T-cell (primary cell): Measurements from ENCODE around the gene ABCA6. TPM values are rescaled to one million over a fixed set of nuclear protein-coding genes. Genes with fewer than 3 reads are reported as not detected.

ENCODE experiments used
- ATAC-seq, 4 experiments: fragments of 200-7000 bp in 3 of 4; fragments of 150-1000 bp in 1 of 4; cut with Tn5 transposase; replicated peaks in 1 of 4; 1 replicate in 3 of 4; 2 replicates in 1 of 4; pipeline ENCODE4 v1.10.0; 2021; ENCODE audit warnings: moderate library complexity in 3 of 4, mild to moderate bottlenecking in 2 of 4, moderate number of reproducible peaks in 1 of 4
- CTCF ChIA-PET, 2 donors: fragments of 300-600 bp; sonication (Branson Sonifier 250); formaldehyde crosslinking; loops; one replicate each; lab custom pipeline; 2022; ENCODE audit warnings: antibody characterized with exemption in 2 of 2; lab: Charles Lee
- POLR2A ChIA-PET, 2 donors: fragments of 300-600 bp; sonication (Branson Sonifier 250); formaldehyde crosslinking; loops; one replicate each; lab custom pipeline; 2022; ENCODE audit warnings: antibody characterized with exemption in 2 of 2; lab: Charles Lee
- DNase-seq, 35 experiments: peaks; one replicate each; pipeline versions ENCODE4 v3.0.0 to v3.0.0-alpha.2; 2013 to 2023
- H3K27ac ChIP-seq: one replicate; pipeline ENCODE4 v1.5.1; 2013; ENCODE audit warnings: low read length
- H3K27me3 ChIP-seq, 2 experiments: replicated peaks in 1 of 2; 1 replicate in 1 of 2; 2 replicates in 1 of 2; pipeline versions ENCODE4 v1.6.1 to v1.7.0; 2013; ENCODE audit warnings: low read length in 1 of 2, mixed read lengths in 1 of 2; ENCODE audit not compliant: control insufficient read depth in 2 of 2, insufficient read depth in 2 of 2; ENCODE audit errors: extremely low read depth in 1 of 2
- H3K36me3 ChIP-seq, 2 donors: 1 replicate in 1 of 2; 2 replicates in 1 of 2; pipeline versions ENCODE4 v1.6.1 to v1.7.0; 2013; ENCODE audit warnings: low read length in 1 of 2; ENCODE audit not compliant: control insufficient read depth in 2 of 2, insufficient read depth in 1 of 2; ENCODE audit errors: extremely low read depth in 1 of 2
- H3K4me1 ChIP-seq, 2 experiments: 1 replicate in 1 of 2; 2 replicates in 1 of 2; pipeline versions ENCODE4 v1.6.1 to v1.7.0; 2013; ENCODE audit warnings: low read length in 2 of 2, mixed read lengths in 1 of 2; ENCODE audit not compliant: insufficient read depth in 2 of 2, control insufficient read depth in 1 of 2; ENCODE audit errors: extremely low read depth in 1 of 2
- H3K4me3 ChIP-seq, 2 donors: 1 replicate in 1 of 2; 2 replicates in 1 of 2; pipeline versions ENCODE4 v1.5.1 to v1.7.0; 2013; ENCODE audit warnings: mild to moderate bottlenecking in 2 of 2, low read length in 1 of 2, moderate library complexity in 1 of 2; ENCODE audit not compliant: control insufficient read depth in 1 of 2; ENCODE audit errors: extremely low read depth in 1 of 2
- H3K9me3 ChIP-seq: 2 replicates; pipeline ENCODE4 v1.7.0; 2013
- H3K27ac Mint-ChIP-seq, 2 donors: one replicate each; pipeline ENCODE4 v1.8.0; 2020 to 2021; ENCODE audit warnings: mild to moderate bottlenecking in 2 of 2, mixed read lengths in 2 of 2
- H3K27me3 Mint-ChIP-seq, 2 donors: one replicate each; pipeline ENCODE4 v1.8.0; 2021 to 2022; ENCODE audit warnings: mixed read lengths in 2 of 2
- H3K36me3 Mint-ChIP-seq: one replicate; pipeline ENCODE4 v1.8.0; 2021; ENCODE audit warnings: mixed read lengths
- H3K4me1 Mint-ChIP-seq, 3 donors: one replicate each; pipeline ENCODE4 v1.8.0; 2020 to 2022; ENCODE audit warnings: mixed read lengths in 3 of 3, mild to moderate bottlenecking in 1 of 3
- H3K4me3 Mint-ChIP-seq, 3 donors: one replicate each; pipeline ENCODE4 v1.8.0; 2020 to 2022; ENCODE audit warnings: mild to moderate bottlenecking in 3 of 3, mixed read lengths in 3 of 3, moderate library complexity in 3 of 3
- H3K9me3 Mint-ChIP-seq, 3 donors: one replicate each; pipeline ENCODE4 v1.8.0; 2020 to 2022; ENCODE audit warnings: mixed read lengths in 3 of 3
- WGBS: methylation state at CpG from one replicate; pipeline ENCODE4 v1.1.5; 2013; ENCODE audit warnings: missing lambda C conversion rate; ENCODE audit not compliant: insufficient coverage; 5-methylcytosine and 5-hydroxymethylcytosine counted together
- total RNA-seq, 35 experiments: library from RNA in 6 of 35; stranded (reverse) in 6 of 35; fragments of 120-200 nt in 1 of 35; gene quantifications; one replicate each; pipeline versions ENCODE4 v1.2.1 to v1.2.4 and lab custom pipeline; 2013 to 2026

The ABCA6 gene
- total RNA-seq, 5 donors from 2014 or later (not counting 1 experiment from before 2014, with no cell fraction given) = 0.25 to 1.2 (median 0.79) TPM

GRCh38 chr17:69057280-69057679 is 84.4 kb downstream of the ABCA6 start:
- POLR2A ChIA-PET = no interaction called here
- CTCF ChIA-PET = no interaction called here

GRCh38 chr17:69056179-69056823 is 85.4 kb downstream of the ABCA6 start:
- Histone ChIP-seq H3K36me3 (no peaks in the 10 kb centered on the region), H3K4me3 (no peak overlapping the region), H3K4me1 (no peaks in the 10 kb centered on the region), H3K9me3 (peaks cover 3% of the 10 kb centered on the region), H3K27me3 (no peaks in the 10 kb centered on the region), H3K27ac (no peak overlapping the region)
- Mint-ChIP-seq H3K4me3 (no peak overlapping the region), H3K9me3 (peaks cover 15 to 33% (median 17%) of the 10 kb centered on the region in 3 donors), H3K27me3 (peaks cover 0 to 7% of the 10 kb centered on the region in 2 donors), H3K4me1 (no peaks in the 10 kb centered on the region), H3K36me3 (no peaks in the 10 kb centered on the region), H3K27ac (no peak overlapping the region)
- no peak for DNase-seq
- no peak for ATAC-seq
- no CpG with 5 or more reads among the region's 3 CpGs for whole genome bisulfite sequencing
- ChIA-PET CTCF (interaction anchor here in 1 of 2 donors (0.7 kb wide), 1 partner anchor 30 kb away, joined by 3 read pairs; no protein-coding TSS in a partner anchor), POLR2A (no interaction called here)

More at GRCh38 chr17:69057280-69057679, 84.4 kb downstream of the ABCA6 start:
- H3K9me3 Mint-ChIP-seq = peaks cover 15 to 33% (median 17%) of the 10 kb centered on the region in 3 donors
- H3K4me3 ChIP-seq = no peak overlapping the region
- no peak overlapping the region for H3K27ac ChIP-seq
- H3K27ac Mint-ChIP-seq = no peak overlapping the region
- H3K36me3 ChIP-seq = no peaks in the 10 kb centered on the region
- no peaks in the 10 kb centered on the region for H3K27me3 ChIP-seq
- WGBS = no CpG with 5 or more reads among the region's 1 CpG
- H3K27me3 Mint-ChIP-seq = peaks cover 0 to 3% of the 10 kb centered on the region in 2 donors
- no peaks in the 10 kb centered on the region for H3K4me1 ChIP-seq
- DNase-seq (no peak), ATAC-seq (no peak)
- H3K36me3 Mint-ChIP-seq = no peaks in the 10 kb centered on the region
- H3K4me3 Mint-ChIP-seq = no peak overlapping the region
- no peaks in the 10 kb centered on the region for H3K4me1 Mint-ChIP-seq
- peaks cover 3% of the 10 kb centered on the region for H3K9me3 ChIP-seq

- no peak overlapping the region for H3K27ac Mint-ChIP-seq
- H3K36me3 Mint-ChIP-seq = no peaks in the 10 kb centered on the region
- ChIA-PET POLR2A (no interaction called here), CTCF (interaction anchor here in 1 of 2 donors (0.7 kb wide), 1 partner anchor 29 kb away, joined by 3 read pairs; no protein-coding TSS in a partner anchor)
- Histone ChIP-seq H3K36me3 (no peaks in the 10 kb centered on the region), H3K27ac (no peak overlapping the region), H3K9me3 (peaks cover 3% of the 10 kb centered on the region), H3K27me3 (no peaks in the 10 kb centered on the region), H3K4me3 (no peak overlapping the region), H3K4me1 (no peaks in the 10 kb centered on the region)
- H3K4me1 Mint-ChIP-seq = no peaks in the 10 kb centered on the region
- DNase-seq (no peak), ATAC-seq (no peak)
- no peak overlapping the region for H3K4me3 Mint-ChIP-seq
- H3K27me3 Mint-ChIP-seq = peaks cover 3 to 12% of the 10 kb centered on the region in 2 donors
- 100% methylated on average over 1 of the region's 2 CpGs for WGBS
- peaks cover 15 to 33% (median 17%) of the 10 kb centered on the region in 3 donors for H3K9me3 Mint-ChIP-seq
Measured at GRCh38 chr17:69055334-69055733, 86.4 kb downstream of the ABCA6 start.

- no peak overlapping the region for H3K4me3 ChIP-seq
- POLR2A ChIA-PET = no interaction called here
- WGBS = no CpG with 5 or more reads among the region's 5 CpGs
- no peak for ATAC-seq
- H3K4me1 ChIP-seq = peaks cover 0 to 18% of the 10 kb centered on the region in 2 experiments
- Mint-ChIP-seq H3K27me3 (peaks cover 3 to 10% of the 10 kb centered on the region in 2 donors), H3K9me3 (peaks cover 7 to 18% (median 11%) of the 10 kb centered on the region in 3 donors), H3K4me3 (no peak overlapping the region), H3K36me3 (no peaks in the 10 kb centered on the region), H3K4me1 (peaks cover 13 to 19% (median 18%) of the 10 kb centered on the region in 3 donors), H3K27ac (no peak overlapping the region)
- peaks cover 3% of the 10 kb centered on the region for H3K9me3 ChIP-seq
- H3K36me3 ChIP-seq = no peaks in the 10 kb centered on the region
- H3K27me3 ChIP-seq = no peaks in the 10 kb centered on the region
- CTCF ChIA-PET = no interaction called here
- no peak overlapping the region for H3K27ac ChIP-seq
- no peak for DNase-seq
Measured at GRCh38 chr17:69050999-69051775, 90.5 kb downstream of the ABCA6 start.

GRCh38 chr17:69048634-69049033 is 93.1 kb downstream of the ABCA6 start:
- no peak overlapping the region for H3K4me3 Mint-ChIP-seq

GRCh38 chr17:69047368-69048263 is 94.1 kb downstream of the ABCA6 start:
- Mint-ChIP-seq H3K4me1 (peaks cover 13 to 19% (median 18%) of the 10 kb centered on the region in 3 donors), H3K27me3 (peaks cover 3 to 10% of the 10 kb centered on the region in 2 donors), H3K27ac (no peak overlapping the region), H3K4me3 (no peak overlapping the region), H3K36me3 (no peaks in the 10 kb centered on the region), H3K9me3 (no peaks in the 10 kb centered on the region)
- H3K4me3 ChIP-seq = no peak overlapping the region
- peaks cover 0 to 18% of the 10 kb centered on the region in 2 experiments for H3K4me1 ChIP-seq
- POLR2A ChIA-PET = no interaction called here
- no peak for ATAC-seq
- 53% methylated on average over 2 of the region's 3 CpGs for WGBS
- no peaks in the 10 kb centered on the region for H3K27me3 ChIP-seq
- no peak for DNase-seq
- no peaks in the 10 kb centered on the region for H3K9me3 ChIP-seq
- no peak overlapping the region for H3K27ac ChIP-seq
- H3K36me3 ChIP-seq = no peaks in the 10 kb centered on the region
- CTCF ChIA-PET = no interaction called here

More at GRCh38 chr17:69048634-69049033, 93.1 kb downstream of the ABCA6 start:
- Histone ChIP-seq H3K4me1 (peaks cover 0 to 18% of the 10 kb centered on the region in 2 experiments), H3K27ac (no peak overlapping the region), H3K27me3 (no peaks in the 10 kb centered on the region), H3K4me3 (no peak overlapping the region), H3K9me3 (no peaks in the 10 kb centered on the region), H3K36me3 (no peaks in the 10 kb centered on the region)
- ATAC-seq = no peak
- ChIA-PET CTCF (no interaction called here), POLR2A (no interaction called here)
- Mint-ChIP-seq H3K4me1 (peaks cover 13 to 19% (median 18%) of the 10 kb centered on the region in 3 donors), H3K27me3 (peaks cover 3 to 10% of the 10 kb centered on the region in 2 donors), H3K27ac (no peak overlapping the region), H3K36me3 (no peaks in the 10 kb centered on the region), H3K9me3 (peaks cover 3 to 4% (median 3%) of the 10 kb centered on the region in 3 donors)
- no CpG with 5 or more reads among the region's 2 CpGs for whole genome bisulfite sequencing
- DNase-seq = no peak
